Ishikawa (cell line): ENCODE data around the gene MPDZ.

Experiments used
- CEBPB ChIP-seq: IDR thresholded peaks from 2 replicates; pipeline ENCODE4 v1.6.1; 2012
- CREB1 ChIP-seq: IDR thresholded peaks from 2 replicates; pipeline ENCODE4 v1.6.1; 2012; ENCODE audit warnings: low read depth
- EGR1 ChIP-seq: IDR thresholded peaks from 2 replicates; pipeline ENCODE4 v1.6.1; 2012
- EP300 ChIP-seq: IDR thresholded peaks from 2 replicates; pipeline ENCODE4 v1.6.1; 2012; ENCODE audit warnings: borderline replicate concordance
- FOXM1 ChIP-seq: IDR thresholded peaks from 2 replicates; pipeline ENCODE4 v1.6.1; 2012; ENCODE audit warnings: low read depth, borderline replicate concordance
- MAX ChIP-seq: IDR thresholded peaks from 2 replicates; pipeline ENCODE4 v1.6.1; 2012
- NFIC ChIP-seq: IDR thresholded peaks from 2 replicates; pipeline ENCODE4 v1.6.1; 2012
- RAD21 ChIP-seq: IDR thresholded peaks from 2 replicates; pipeline ENCODE4 v1.6.1; 2012; ENCODE audit warnings: low read depth
- TAF1 ChIP-seq: IDR thresholded peaks from 2 replicates; pipeline ENCODE4 v1.6.1; 2012; ENCODE audit warnings: low read depth, mild to moderate bottlenecking
- TCF12 ChIP-seq: IDR thresholded peaks from 2 replicates; pipeline ENCODE4 v1.6.1; 2012; ENCODE audit warnings: low read depth
- TEAD4 ChIP-seq: IDR thresholded peaks from 2 replicates; pipeline ENCODE4 v1.6.1; 2012
- USF1 ChIP-seq: IDR thresholded peaks from 2 replicates; pipeline ENCODE4 v1.6.1; 2012
- YY1 ChIP-seq: IDR thresholded peaks from 2 replicates; pipeline ENCODE4 v1.6.1; 2012; ENCODE audit warnings: low read depth
- ZBTB7A ChIP-seq: IDR thresholded peaks from 2 replicates; pipeline ENCODE4 v1.6.1; 2012; ENCODE audit warnings: low read depth
- TF ChIP-seq, protein P1 (sequence below): IDR thresholded peaks from 2 replicates; pipeline ENCODE4 v1.6.1; 2012; ENCODE audit warnings: low read depth, mild to moderate bottlenecking

The MPDZ gene

GRCh38 chr9:13160051-13160450, 119.4 kb downstream of the MPDZ start:
- TF ChIP-seq TAF1 (no peak), NFIC (no peak), CREB1 (no peak), CEBPB (no peak), YY1 (no peak), MAX (no peak), USF1 (no peak), ZBTB7A (no peak), RAD21 (no peak), TEAD4 (no peak), EP300 (no peak), TCF12 (no peak)
- TF ChIP-seq, protein P1, sequence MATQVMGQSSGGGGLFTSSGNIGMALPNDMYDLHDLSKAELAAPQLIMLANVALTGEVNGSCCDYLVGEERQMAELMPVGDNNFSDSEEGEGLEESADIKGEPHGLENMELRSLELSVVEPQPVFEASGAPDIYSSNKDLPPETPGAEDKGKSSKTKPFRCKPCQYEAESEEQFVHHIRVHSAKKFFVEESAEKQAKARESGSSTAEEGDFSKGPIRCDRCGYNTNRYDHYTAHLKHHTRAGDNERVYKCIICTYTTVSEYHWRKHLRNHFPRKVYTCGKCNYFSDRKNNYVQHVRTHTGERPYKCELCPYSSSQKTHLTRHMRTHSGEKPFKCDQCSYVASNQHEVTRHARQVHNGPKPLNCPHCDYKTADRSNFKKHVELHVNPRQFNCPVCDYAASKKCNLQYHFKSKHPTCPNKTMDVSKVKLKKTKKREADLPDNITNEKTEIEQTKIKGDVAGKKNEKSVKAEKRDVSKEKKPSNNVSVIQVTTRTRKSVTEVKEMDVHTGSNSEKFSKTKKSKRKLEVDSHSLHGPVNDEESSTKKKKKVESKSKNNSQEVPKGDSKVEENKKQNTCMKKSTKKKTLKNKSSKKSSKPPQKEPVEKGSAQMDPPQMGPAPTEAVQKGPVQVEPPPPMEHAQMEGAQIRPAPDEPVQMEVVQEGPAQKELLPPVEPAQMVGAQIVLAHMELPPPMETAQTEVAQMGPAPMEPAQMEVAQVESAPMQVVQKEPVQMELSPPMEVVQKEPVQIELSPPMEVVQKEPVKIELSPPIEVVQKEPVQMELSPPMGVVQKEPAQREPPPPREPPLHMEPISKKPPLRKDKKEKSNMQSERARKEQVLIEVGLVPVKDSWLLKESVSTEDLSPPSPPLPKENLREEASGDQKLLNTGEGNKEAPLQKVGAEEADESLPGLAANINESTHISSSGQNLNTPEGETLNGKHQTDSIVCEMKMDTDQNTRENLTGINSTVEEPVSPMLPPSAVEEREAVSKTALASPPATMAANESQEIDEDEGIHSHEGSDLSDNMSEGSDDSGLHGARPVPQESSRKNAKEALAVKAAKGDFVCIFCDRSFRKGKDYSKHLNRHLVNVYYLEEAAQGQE: no peak

- TF ChIP-seq CREB1 (no peak), TEAD4 (no peak), RAD21 (no peak), ZBTB7A (no peak), NFIC (no peak)
These were observed 120.5 kb downstream of the MPDZ start for GRCh38 chr9:13158986-13159385.

- no peak for TF ChIP-seq ZBTB7A
- TF ChIP-seq, protein P1: no peak
- no peak for TF ChIP-seq EP300
- no peak for TF ChIP-seq TAF1
- no peak for TF ChIP-seq USF1
- TF ChIP-seq NFIC: no peak
- TF ChIP-seq FOXM1: no peak
- no peak for TF ChIP-seq TEAD4
- TF ChIP-seq CREB1: no peak
- no peak for TF ChIP-seq YY1
- no peak for TF ChIP-seq TCF12
- no peak for TF ChIP-seq EGR1
- no peak for TF ChIP-seq RAD21
- TF ChIP-seq MAX: no peak
- no peak for TF ChIP-seq CEBPB
These were observed 128.0 kb downstream of the MPDZ start for GRCh38 chr9:13151489-13151888.

GRCh38 chr9:13149454-13149853, 130.0 kb downstream of the MPDZ start:
- TF ChIP-seq, protein P1: no peak
- TF ChIP-seq FOXM1 (no peak), USF1 (no peak), TAF1 (no peak), MAX (no peak), CREB1 (no peak), EGR1 (no peak), EP300 (no peak), TEAD4 (no peak), RAD21 (no peak)
